ENCODE data around the gene ADCY7.

DNA sequence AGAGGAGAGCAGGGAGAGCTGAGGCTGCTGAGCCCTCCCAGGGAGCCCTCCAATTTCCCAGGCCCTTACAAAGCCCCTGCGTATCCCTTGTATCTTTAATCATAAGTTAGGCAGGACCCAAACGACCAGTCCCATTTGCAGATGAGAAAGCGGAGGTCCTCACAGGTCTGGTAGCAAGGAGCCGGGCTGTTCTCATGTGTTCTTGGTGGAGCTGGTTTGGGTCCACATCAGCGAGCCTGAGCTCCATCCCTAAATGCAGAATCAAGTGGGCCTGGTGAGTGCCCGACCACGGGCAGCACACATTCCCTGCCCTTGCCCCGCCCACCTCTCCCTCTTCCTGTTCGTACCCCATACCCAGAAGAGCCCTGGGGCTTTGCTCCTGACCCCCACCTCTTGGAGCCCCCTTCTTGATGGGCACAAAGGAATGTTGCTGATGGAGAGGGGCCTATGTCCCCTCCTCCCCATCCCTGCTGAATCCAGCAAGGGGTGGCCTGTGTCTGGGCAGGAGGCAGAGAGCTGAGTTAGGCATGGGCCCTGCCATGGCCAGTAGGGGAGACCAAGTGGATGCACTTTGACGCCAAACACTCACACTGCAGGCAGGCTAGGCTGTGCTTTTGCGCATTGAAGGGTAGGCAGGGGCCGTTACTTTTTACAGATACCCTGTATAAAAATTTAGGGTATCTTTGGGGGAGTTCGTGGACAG lies 18.3 kb upstream of the ADCY7 start:
- TF ChIP-seq POLR2A (IDR thresholded peaks at IDR 0.05; ENCODE audit: borderline replicate concordance, extremely low read depth, insufficient read depth, insufficient read length) (no peak), EZH2 (IDR thresholded peaks at IDR 0.05) (no peak), SP1 (IDR thresholded peaks at IDR 0.05; ENCODE audit: low read depth) (no peak), TCF7L2 (IDR thresholded peaks at IDR 0.05; ENCODE audit: borderline replicate concordance, extremely low read depth, insufficient read depth, insufficient read length) (no peak)
- TF ChIP-seq, protein P1, sequence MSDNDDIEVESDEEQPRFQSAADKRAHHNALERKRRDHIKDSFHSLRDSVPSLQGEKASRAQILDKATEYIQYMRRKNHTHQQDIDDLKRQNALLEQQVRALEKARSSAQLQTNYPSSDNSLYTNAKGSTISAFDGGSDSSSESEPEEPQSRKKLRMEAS (IDR thresholded peaks at IDR 0.05): no peak
- TF ChIP-seq, protein P2, sequence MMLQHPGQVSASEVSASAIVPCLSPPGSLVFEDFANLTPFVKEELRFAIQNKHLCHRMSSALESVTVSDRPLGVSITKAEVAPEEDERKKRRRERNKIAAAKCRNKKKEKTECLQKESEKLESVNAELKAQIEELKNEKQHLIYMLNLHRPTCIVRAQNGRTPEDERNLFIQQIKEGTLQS (IDR thresholded peaks at IDR 0.05): no peak
- TF ChIP-seq, protein P3, sequence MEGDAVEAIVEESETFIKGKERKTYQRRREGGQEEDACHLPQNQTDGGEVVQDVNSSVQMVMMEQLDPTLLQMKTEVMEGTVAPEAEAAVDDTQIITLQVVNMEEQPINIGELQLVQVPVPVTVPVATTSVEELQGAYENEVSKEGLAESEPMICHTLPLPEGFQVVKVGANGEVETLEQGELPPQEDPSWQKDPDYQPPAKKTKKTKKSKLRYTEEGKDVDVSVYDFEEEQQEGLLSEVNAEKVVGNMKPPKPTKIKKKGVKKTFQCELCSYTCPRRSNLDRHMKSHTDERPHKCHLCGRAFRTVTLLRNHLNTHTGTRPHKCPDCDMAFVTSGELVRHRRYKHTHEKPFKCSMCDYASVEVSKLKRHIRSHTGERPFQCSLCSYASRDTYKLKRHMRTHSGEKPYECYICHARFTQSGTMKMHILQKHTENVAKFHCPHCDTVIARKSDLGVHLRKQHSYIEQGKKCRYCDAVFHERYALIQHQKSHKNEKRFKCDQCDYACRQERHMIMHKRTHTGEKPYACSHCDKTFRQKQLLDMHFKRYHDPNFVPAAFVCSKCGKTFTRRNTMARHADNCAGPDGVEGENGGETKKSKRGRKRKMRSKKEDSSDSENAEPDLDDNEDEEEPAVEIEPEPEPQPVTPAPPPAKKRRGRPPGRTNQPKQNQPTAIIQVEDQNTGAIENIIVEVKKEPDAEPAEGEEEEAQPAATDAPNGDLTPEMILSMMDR (IDR thresholded peaks at IDR 0.05 in 2 of 3, conservative IDR thresholded peaks at IDR 0.05 in 1 of 3; ENCODE audit: borderline replicate concordance in 1 of 3, insufficient read depth in 1 of 3, low read depth in 2 of 3, low read length in 2 of 3): no peak
- TF ChIP-seq, protein P4, sequence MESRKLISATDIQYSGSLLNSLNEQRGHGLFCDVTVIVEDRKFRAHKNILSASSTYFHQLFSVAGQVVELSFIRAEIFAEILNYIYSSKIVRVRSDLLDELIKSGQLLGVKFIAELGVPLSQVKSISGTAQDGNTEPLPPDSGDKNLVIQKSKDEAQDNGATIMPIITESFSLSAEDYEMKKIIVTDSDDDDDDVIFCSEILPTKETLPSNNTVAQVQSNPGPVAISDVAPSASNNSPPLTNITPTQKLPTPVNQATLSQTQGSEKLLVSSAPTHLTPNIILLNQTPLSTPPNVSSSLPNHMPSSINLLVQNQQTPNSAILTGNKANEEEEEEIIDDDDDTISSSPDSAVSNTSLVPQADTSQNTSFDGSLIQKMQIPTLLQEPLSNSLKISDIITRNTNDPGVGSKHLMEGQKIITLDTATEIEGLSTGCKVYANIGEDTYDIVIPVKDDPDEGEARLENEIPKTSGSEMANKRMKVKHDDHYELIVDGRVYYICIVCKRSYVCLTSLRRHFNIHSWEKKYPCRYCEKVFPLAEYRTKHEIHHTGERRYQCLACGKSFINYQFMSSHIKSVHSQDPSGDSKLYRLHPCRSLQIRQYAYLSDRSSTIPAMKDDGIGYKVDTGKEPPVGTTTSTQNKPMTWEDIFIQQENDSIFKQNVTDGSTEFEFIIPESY (IDR thresholded peaks at IDR 0.05; ENCODE audit: extremely low read depth, insufficient replicate concordance, low read length): no peak
